NCI-H1694 (cell line): ENCODE measurements around the gene MSTN.

Experiments used
- DNase-seq: peaks from one replicate; lab custom pipeline; 2025; lab: John Stamatoyannopoulos, UW

MSTN gene

GRCh38 chr2:190062601-190063000, at the start of gene MSTN:
TSS of gene MSTN (minus strand) at chr2:190062729. CDS start at chr2:190062596, 133 bp downstream.
- DNase-seq = no peak

- DNase-seq = no peak
These were observed 48.6 kb upstream of the MSTN start for GRCh38 chr2:190111166-190111565.

GRCh38 chr2:190110699-190111098, 48.2 kb upstream of the MSTN start:
- DNase-seq = no peak

GRCh38 chr2:190110131-190110530, 47.6 kb upstream of the MSTN start:
- DNase-seq = no peak

GRCh38 chr2:190107409-190107808, 44.9 kb upstream of the MSTN start:
- DNase-seq = no peak

- DNase-seq = no peak
These were observed 44.3 kb upstream of the MSTN start for GRCh38 chr2:190106783-190107182.

GRCh38 chr2:190105554-190105953, 43.0 kb upstream of the MSTN start:
- no peak for DNase-seq

- DNase-seq = no peak
These were observed 40.6 kb upstream of the MSTN start for GRCh38 chr2:190103144-190103543.

- DNase-seq = no peak
These were observed 37.6 kb upstream of the MSTN start for GRCh38 chr2:190099890-190100697.

GRCh38 chr2:190098851-190099250, 36.3 kb upstream of the MSTN start:
- no peak for DNase-seq

GRCh38 chr2:190097115-190097514, 34.6 kb upstream of the MSTN start:
- no peak for DNase-seq

GRCh38 chr2:190094316-190094871, 31.9 kb upstream of the MSTN start:
- DNase-seq = no peak

- no peak for DNase-seq
These were observed 31.3 kb upstream of the MSTN start for GRCh38 chr2:190093793-190094192.

GRCh38 chr2:190090148-190090547, 27.6 kb upstream of the MSTN start:
- DNase-seq = no peak

GRCh38 chr2:190088917-190089316, 26.4 kb upstream of the MSTN start:
- DNase-seq = peak; percentile 82

GRCh38 chr2:190084704-190085103, 22.2 kb upstream of the MSTN start:
- DNase-seq = no peak

- DNase-seq = no peak
These were observed 19.6 kb upstream of the MSTN start for GRCh38 chr2:190082118-190082517.

GRCh38 chr2:190080527-190081049, 18.1 kb upstream of the MSTN start:
- DNase-seq = no peak

- no peak for DNase-seq
These were observed 16.6 kb upstream of the MSTN start for GRCh38 chr2:190079160-190079559.

- no peak for DNase-seq
These were observed 13.1 kb upstream of the MSTN start for GRCh38 chr2:190075623-190076022.

- peak; percentile 81 for DNase-seq
These were observed 7.6 kb upstream of the MSTN start for GRCh38 chr2:190069936-190070696.

GRCh38 chr2:190068764-190069163, 6.2 kb upstream of the MSTN start:
- DNase-seq = no peak

- no peak for DNase-seq
These were observed 3.3 kb upstream of the MSTN start for GRCh38 chr2:190065839-190066238.
